Thyroid gland (tissue), 4 donors: ENCODE results near the gene SPINT4.

ENCODE experiments used
- POLR2A ChIP-seq, 2 donors: fragments of 450-650 bp; IDR thresholded peaks; one replicate each; pipeline ENCODE4 v1.6.1; 2017; ENCODE audit warnings: antibody characterized with exemption in 2 of 2, mild to moderate bottlenecking in 2 of 2, moderate library complexity in 1 of 2
- TF ChIP-seq, protein P1 (sequence below), 6 experiments: fragments of 200-600 bp in 3 of 6; fragments of 450-650 bp in 3 of 6; sonication (generic) in 3 of 6; IDR thresholded peaks; one replicate each; pipeline ENCODE4 v1.5.1; 2016 to 2019; ENCODE audit warnings: antibody characterized with exemption in 6 of 6, mild to moderate bottlenecking in 2 of 6, inconsistent platforms in 1 of 6, moderate library complexity in 1 of 6

DNA sequence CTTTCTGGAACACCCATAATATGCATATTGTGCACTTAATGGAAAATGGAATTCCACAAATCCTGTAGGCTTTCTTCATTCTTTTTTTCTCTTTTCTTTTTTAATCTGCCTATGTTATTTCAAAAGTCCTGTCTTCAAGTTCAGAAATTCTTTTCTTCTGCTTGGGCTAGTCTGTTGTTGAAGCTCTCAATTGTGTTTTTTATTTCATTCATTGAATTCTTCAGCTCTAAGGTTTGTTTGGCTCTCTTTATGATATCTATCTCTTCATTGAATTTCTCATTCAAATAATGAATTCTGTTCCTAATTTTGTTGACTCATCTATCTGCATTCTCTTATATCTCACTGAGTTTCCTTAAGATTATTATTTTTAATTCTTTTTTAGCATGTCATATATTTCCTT, 10.1 kb downstream of the SPINT4 start:
- TF ChIP-seq POLR2A (IDR thresholded peaks at IDR 0.05) = no peak
- TF ChIP-seq, protein P1, sequence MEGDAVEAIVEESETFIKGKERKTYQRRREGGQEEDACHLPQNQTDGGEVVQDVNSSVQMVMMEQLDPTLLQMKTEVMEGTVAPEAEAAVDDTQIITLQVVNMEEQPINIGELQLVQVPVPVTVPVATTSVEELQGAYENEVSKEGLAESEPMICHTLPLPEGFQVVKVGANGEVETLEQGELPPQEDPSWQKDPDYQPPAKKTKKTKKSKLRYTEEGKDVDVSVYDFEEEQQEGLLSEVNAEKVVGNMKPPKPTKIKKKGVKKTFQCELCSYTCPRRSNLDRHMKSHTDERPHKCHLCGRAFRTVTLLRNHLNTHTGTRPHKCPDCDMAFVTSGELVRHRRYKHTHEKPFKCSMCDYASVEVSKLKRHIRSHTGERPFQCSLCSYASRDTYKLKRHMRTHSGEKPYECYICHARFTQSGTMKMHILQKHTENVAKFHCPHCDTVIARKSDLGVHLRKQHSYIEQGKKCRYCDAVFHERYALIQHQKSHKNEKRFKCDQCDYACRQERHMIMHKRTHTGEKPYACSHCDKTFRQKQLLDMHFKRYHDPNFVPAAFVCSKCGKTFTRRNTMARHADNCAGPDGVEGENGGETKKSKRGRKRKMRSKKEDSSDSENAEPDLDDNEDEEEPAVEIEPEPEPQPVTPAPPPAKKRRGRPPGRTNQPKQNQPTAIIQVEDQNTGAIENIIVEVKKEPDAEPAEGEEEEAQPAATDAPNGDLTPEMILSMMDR (IDR thresholded peaks at IDR 0.05) = no peak
